IMR-90 (cell line): ENCODE measurements around the gene RBBP8NL. TPM values are rescaled to one million over a fixed set of nuclear protein-coding genes. Genes with fewer than 3 reads are reported as not detected.
A peak's percentile ranks its signal among the peaks of the same experiment; 100 is the strongest.

ENCODE experiments used
- ATAC-seq: fragments of 200-7000 bp; cut with Tn5 transposase; 2 replicates; pipeline ENCODE4 v1.9.1; 2020; ENCODE audit warnings: low read depth, mild to moderate bottlenecking, moderate library complexity
- BruUV-seq: library from RNA; stranded (reverse); fragments of 400-500 nt; replicated peaks from 2 replicates; lab custom pipeline; 2021; lab: Mats Ljungman, UMichigan
- CTCF ChIA-PET: fragments of 300-600 bp; formaldehyde crosslinking; extraction: SDS; loops from one replicate; lab custom pipeline; 2021; ENCODE audit warnings: antibody characterized with exemption; lab: Yijun Ruan, JAX
- POLR2A ChIA-PET: fragments of 300-600 bp; sonication (Branson Sonifier 250); formaldehyde crosslinking; loops from one replicate; lab custom pipeline; 2022; ENCODE audit warnings: antibody characterized with exemption; ENCODE audit not compliant: unreplicated experiment; lab: Charles Lee
- DNase-seq: peaks from one replicate; pipeline ENCODE4 v3.0.0; 2013
- H2AFZ ChIP-seq: replicated peaks from 2 replicates; pipeline ENCODE3; 2013; ENCODE audit warnings: low read length, mild to moderate bottlenecking; ENCODE audit not compliant: poor library complexity
- H2AK5ac ChIP-seq: 2 replicates; pipeline ENCODE4 v1.6.1; 2013; ENCODE audit warnings: low read depth, low read length, inconsistent platforms
- H2AK9ac ChIP-seq: replicated peaks from 2 replicates; pipeline ENCODE3; 2013; ENCODE audit warnings: mild to moderate bottlenecking, low read depth, low read length, moderate library complexity; ENCODE audit not compliant: poor library complexity
- H2BK120ac ChIP-seq: 2 replicates; pipeline ENCODE4 v1.6.1; 2013; ENCODE audit warnings: low read depth, low read length, inconsistent platforms
- H2BK15ac ChIP-seq: 3 replicates; pipeline ENCODE4 v1.6.1; 2013; ENCODE audit warnings: low read depth, low read length, inconsistent platforms
- H2BK20ac ChIP-seq: 2 replicates; pipeline ENCODE4 v1.6.1; 2013; ENCODE audit warnings: low read depth, mild to moderate bottlenecking, inconsistent platforms, low read length, moderate library complexity
- H2BK5ac ChIP-seq: 2 replicates; pipeline ENCODE4 v1.6.1; 2013; ENCODE audit warnings: mild to moderate bottlenecking, low read depth, low read length, inconsistent platforms; ENCODE audit not compliant: poor library complexity, severe bottlenecking
- H3K14ac ChIP-seq: replicated peaks from 2 replicates; pipeline ENCODE4 v1.6.1; 2013; ENCODE audit warnings: low read depth, low read length, inconsistent platforms
- H3K18ac ChIP-seq: 2 replicates; pipeline ENCODE4 v1.6.1; 2013; ENCODE audit warnings: low read depth, low read length, control low read depth
- H3K23ac ChIP-seq: 2 replicates; pipeline ENCODE4 v1.6.1; 2013; ENCODE audit warnings: low read depth, low read length, inconsistent platforms
- H3K27ac ChIP-seq: 2 replicates; pipeline ENCODE4 v1.5.1; 2013; ENCODE audit warnings: mild to moderate bottlenecking, control low read depth, low read length; ENCODE audit not compliant: insufficient read depth
- H3K27me3 ChIP-seq: 2 replicates; pipeline ENCODE4 v1.6.1; 2013; ENCODE audit warnings: low read length; ENCODE audit not compliant: control insufficient read depth, insufficient read depth
- H3K36me3 ChIP-seq: 2 replicates; pipeline ENCODE4 v1.6.1; 2013; ENCODE audit warnings: low read length, mixed read lengths; ENCODE audit not compliant: control insufficient read depth, insufficient read depth
- H3K4ac ChIP-seq: 2 replicates; pipeline ENCODE4 v1.6.1; 2013; ENCODE audit warnings: low read depth, low read length, inconsistent platforms
- H3K4me1 ChIP-seq: 2 replicates; pipeline ENCODE4 v1.6.1; 2013; ENCODE audit warnings: low read length, mixed read lengths; ENCODE audit not compliant: control insufficient read depth, insufficient read depth
- H3K4me2 ChIP-seq: 2 replicates; pipeline ENCODE4 v1.6.1; 2013; ENCODE audit warnings: low read depth, mild to moderate bottlenecking, control low read depth, low read length, moderate library complexity
- H3K4me3 ChIP-seq: 2 replicates; pipeline ENCODE4 v1.5.1; 2013; ENCODE audit warnings: low read depth, mild to moderate bottlenecking, control low read depth, low read length, moderate library complexity; ENCODE audit not compliant: insufficient read depth
- H3K56ac ChIP-seq: 2 replicates; pipeline ENCODE4 v1.6.1; 2013; ENCODE audit warnings: low read length, inconsistent platforms; ENCODE audit not compliant: insufficient read depth; ENCODE audit errors: extremely low read depth
- H3K79me1 ChIP-seq, 2 experiments: 2 replicates each; pipeline ENCODE4 v1.6.1; 2013; ENCODE audit warnings: low read length in 2 of 2, inconsistent platforms in 1 of 2, low read depth in 1 of 2
- H3K9ac ChIP-seq: 2 replicates; pipeline ENCODE4 v1.6.1; 2013; ENCODE audit warnings: low read depth, low read length, control low read depth
- H3K9me1 ChIP-seq: 2 replicates; pipeline ENCODE4 v1.6.1; 2013; ENCODE audit warnings: low read length, inconsistent platforms; ENCODE audit not compliant: insufficient read depth
- H3K9me3 ChIP-seq: 2 replicates; pipeline ENCODE4 v1.6.1; 2013; ENCODE audit warnings: low read length; ENCODE audit not compliant: control insufficient read depth, insufficient read depth
- H4K20me1 ChIP-seq: 2 replicates; pipeline ENCODE4 v1.6.1; 2013; ENCODE audit warnings: low read length, inconsistent platforms; ENCODE audit not compliant: insufficient read depth
- H4K5ac ChIP-seq: 2 replicates; pipeline ENCODE4 v1.6.1; 2013; ENCODE audit warnings: mild to moderate bottlenecking, low read depth, low read length, control low read depth
- H4K8ac ChIP-seq, 2 experiments: 2 replicates each; pipeline ENCODE4 v1.6.1; 2013; ENCODE audit warnings: low read depth in 2 of 2, low read length in 2 of 2, control low read depth in 1 of 2, inconsistent platforms in 1 of 2
- H4K91ac ChIP-seq: 2 replicates; pipeline ENCODE4 v1.6.1; 2013; ENCODE audit warnings: low read depth, low read length, inconsistent platforms; ENCODE audit not compliant: insufficient read depth
- BHLHE40 ChIP-seq: fragments of 150-350 bp; IDR thresholded peaks from 2 replicates; pipeline ENCODE4 v1.6.1; 2016; ENCODE audit warnings: mild to moderate bottlenecking, low read depth, low read length
- CEBPB ChIP-seq: IDR thresholded peaks from 2 replicates; pipeline ENCODE4 v1.6.1; 2012; ENCODE audit warnings: low read depth, low read length, improper control_type of control experiment
- CHD1 ChIP-seq: IDR thresholded peaks from 2 replicates; pipeline ENCODE4 v1.6.1; 2012; ENCODE audit warnings: low read depth, low read length, improper control_type of control experiment
- FOS ChIP-seq: fragments of 150-350 bp; IDR thresholded peaks from 2 replicates; pipeline ENCODE4 v1.6.1; 2016; ENCODE audit warnings: low read depth, low read length
- MAFK ChIP-seq: IDR thresholded peaks from 2 replicates; pipeline ENCODE4 v1.6.1; 2012; ENCODE audit warnings: low read depth, low read length, improper control_type of control experiment
- MAZ ChIP-seq: IDR thresholded peaks from 2 replicates; pipeline ENCODE4 v1.6.1; 2012; ENCODE audit warnings: low read depth, mild to moderate bottlenecking, low read length, improper control_type of control experiment, moderate library complexity, borderline replicate concordance
- MXI1 ChIP-seq: IDR thresholded peaks from 2 replicates; pipeline ENCODE4 v1.6.1; 2012; ENCODE audit warnings: low read depth, mild to moderate bottlenecking, low read length, moderate library complexity, borderline replicate concordance
- NFE2L2 ChIP-seq: fragments of 150-350 bp; IDR thresholded peaks from 2 replicates; pipeline ENCODE4 v1.6.1; 2016; ENCODE audit warnings: low read depth, mild to moderate bottlenecking, low read length
- POLR2A ChIP-seq: IDR thresholded peaks from 2 replicates; pipeline ENCODE4 v1.6.1; 2012; ENCODE audit warnings: mild to moderate bottlenecking, low read depth, low read length
- RCOR1 ChIP-seq: IDR thresholded peaks from 2 replicates; pipeline ENCODE4 v1.6.1; 2012; ENCODE audit warnings: mild to moderate bottlenecking, low read length, improper control_type of control experiment; ENCODE audit not compliant: insufficient replicate concordance
- RFX5 ChIP-seq: IDR thresholded peaks from 2 replicates; pipeline ENCODE4 v1.8.0; 2012; ENCODE audit warnings: low read depth, mild to moderate bottlenecking, low read length, moderate library complexity
- SMC3 ChIP-seq: fragments of 150-350 bp; IDR thresholded peaks from 2 replicates; pipeline ENCODE4 v1.6.1; 2016; ENCODE audit warnings: low read depth, mild to moderate bottlenecking, antibody characterized with exemption, low read length, moderate library complexity
- WGBS, 2 experiments: methylation state at CpG; one replicate each; pipeline versions ENCODE4 v1.1.5 to v1.1.7; 2013; ENCODE audit warnings: missing lambda C conversion rate in 2 of 2; ENCODE audit not compliant: insufficient read length in 1 of 2; ENCODE audit errors: extremely low coverage in 2 of 2; 5-methylcytosine and 5-hydroxymethylcytosine counted together
- dilution Hi-C: fragments of 300-500 bp; cut with HindIII; formaldehyde crosslinking; loops from one replicate; pipeline ENCODE4 v1.14.3; 2018; ENCODE audit warnings: low sequenced_read_pairs; ENCODE audit not compliant: unreplicated experiment
- in situ Hi-C: fragments of 300-500 bp; cut with MboI; formaldehyde crosslinking; loops from 3 replicates; pipeline ENCODE4 v1.14.3; 2019; ENCODE audit warnings: low sequenced_read_pairs, inconsistent platforms, mixed read lengths
- intact Hi-C: fragments of 100-400 bp; cut with micrococcal nuclease; formaldehyde crosslinking; loops from 2 replicates; pipeline ENCODE4 v1.10.0; 2022
- polyA plus RNA-seq, 3 experiments: library from polyadenylated mRNA; depleted of rRNA; stranded (reverse); fragments of >200 nt; gene quantifications; 2 replicates each; pipeline ENCODE4 v1.2.3, GENCODE V29; 2012; ENCODE audit warnings: low replicate concordance in 1 of 3
- total RNA-seq: library from RNA; depleted of rRNA; stranded (reverse); fragments of >200 nt; gene quantifications from 2 replicates; pipeline ENCODE4 v1.2.3, GENCODE V29; 2012
- TF ChIP-seq, protein P1 (sequence below): fragments of 150-350 bp; IDR thresholded peaks from 2 replicates; pipeline ENCODE4 v1.6.1; 2017; ENCODE audit warnings: mild to moderate bottlenecking, antibody characterized with exemption, low read length, low read depth
- TF ChIP-seq, protein P2 (sequence below): fragments of 150-350 bp; IDR thresholded peaks from 2 replicates; pipeline ENCODE4 v1.6.1; 2016; ENCODE audit warnings: low read depth, mild to moderate bottlenecking, low read length, moderate library complexity, borderline replicate concordance
- TF ChIP-seq, protein P3 (sequence below): conservative IDR thresholded peaks from 2 replicates; pipeline ENCODE4 v1.5.1; 2012; ENCODE audit warnings: mild to moderate bottlenecking, low read depth, low read length, improper control_type of control experiment

Gene RBBP8NL
- total and polyA plus RNA-seq, 2 of the 4 experiments (the other 2 are of a cell fraction): not detected

DNA sequence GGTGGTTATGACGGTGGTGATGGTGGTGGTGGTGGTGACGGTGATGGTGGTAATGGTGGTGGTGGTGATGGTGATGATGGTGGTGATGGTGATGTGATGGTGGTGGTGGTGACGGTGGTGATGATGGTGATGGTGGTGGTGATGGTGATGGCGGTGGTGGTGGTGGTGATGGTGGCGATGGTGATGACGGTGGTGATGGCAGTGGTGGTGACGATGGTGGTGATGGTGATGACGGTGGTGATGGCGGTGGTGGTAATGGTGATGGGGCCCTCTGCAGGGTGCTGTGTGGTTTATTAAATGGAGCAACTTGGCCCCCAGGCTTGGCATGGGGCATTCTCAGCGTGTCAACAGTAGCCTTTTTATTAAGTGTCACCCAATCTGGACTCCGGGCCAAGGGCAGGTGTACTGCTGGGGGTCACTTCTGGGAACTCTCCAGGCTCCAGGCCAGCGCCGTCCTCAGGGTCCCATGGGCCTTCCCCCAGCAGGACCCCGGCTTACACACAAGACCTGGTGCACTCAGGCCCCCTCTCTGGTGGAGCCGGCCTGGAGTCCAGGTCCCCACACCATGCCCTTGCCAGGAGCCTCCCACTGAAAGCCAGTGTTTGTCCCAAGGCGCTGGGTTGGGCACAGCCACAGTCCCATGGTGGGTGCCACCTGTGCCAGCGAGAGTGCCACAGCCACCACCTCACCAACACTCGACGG lies 29.1 kb downstream of the RBBP8NL start:
- no peak overlapping the region for H3K9ac ChIP-seq
- peak overlapping the region; percentile 58 for H2BK5ac ChIP-seq
- no peak for ATAC-seq
- ChIA-PET POLR2A (no interaction called here), CTCF (no interaction called here)
- intact Hi-C loops (no loop called here), in situ Hi-C loops (loop anchor here (25.0 kb wide), 1 partner anchor 386 kb away; no protein-coding TSS in a partner anchor), dilution Hi-C loops (loop anchor here (25.0 kb wide), 1 partner anchor 111 kb away; no protein-coding TSS in a partner anchor)
- WGBS, 2 experiments: 97% methylated on average over 6 of the region's 19 CpGs; no CpG with 5 or more reads in 1 of the 2 experiments
- H3K79me1 ChIP-seq: peaks cover 0 to 14% of the 10 kb centered on the region in 2 experiments; a peak in 3 of 4 replicates
- no peak overlapping the region for H4K5ac ChIP-seq
- H2BK15ac ChIP-seq: no peak overlapping the region
- peaks cover 16% of the 10 kb centered on the region; the same call in 1 of the 2 replicates for H4K20me1 ChIP-seq
- no TSS peak for BruUV-seq
- no peak overlapping the region for H3K27ac ChIP-seq
- H3K4me1 ChIP-seq: no peaks in the 10 kb centered on the region
- 0 out of 2 replicates have a peak, but pooled peaks cover 4% of the 10 kb centered on the region for H3K9me1 ChIP-seq
- H3K27me3 ChIP-seq: no peaks in the 10 kb centered on the region
- no peak for DNase-seq
- H2BK20ac ChIP-seq: no peak overlapping the region
- H3K23ac ChIP-seq: no peak overlapping the region
- H3K36me3 ChIP-seq: peaks cover 17% of the 10 kb centered on the region
- no peak overlapping the region for H2AK9ac ChIP-seq
- H3K56ac ChIP-seq: no peak overlapping the region
- no peak overlapping the region for H2AK5ac ChIP-seq
- H3K4me2 ChIP-seq: no peak overlapping the region
- no peaks in the 10 kb centered on the region for H3K9me3 ChIP-seq
- H2AFZ ChIP-seq: no peak overlapping the region
- no peak overlapping the region for H4K8ac ChIP-seq
- no peak overlapping the region for H3K14ac ChIP-seq
- no peak overlapping the region for H3K4me3 ChIP-seq
- H2BK120ac ChIP-seq: no peak overlapping the region
- no peak overlapping the region for H3K18ac ChIP-seq
- no peak overlapping the region for H3K4ac ChIP-seq
- H4K91ac ChIP-seq: no peak overlapping the region
- TF ChIP-seq CEBPB: no peak
- no peak for TF ChIP-seq MAZ
- TF ChIP-seq CHD1: no peak
- TF ChIP-seq RFX5: no peak
- TF ChIP-seq POLR2A: no peak
- no peak for TF ChIP-seq NFE2L2
- no peak for TF ChIP-seq MXI1
- TF ChIP-seq FOS: no peak
- TF ChIP-seq, protein P1, sequence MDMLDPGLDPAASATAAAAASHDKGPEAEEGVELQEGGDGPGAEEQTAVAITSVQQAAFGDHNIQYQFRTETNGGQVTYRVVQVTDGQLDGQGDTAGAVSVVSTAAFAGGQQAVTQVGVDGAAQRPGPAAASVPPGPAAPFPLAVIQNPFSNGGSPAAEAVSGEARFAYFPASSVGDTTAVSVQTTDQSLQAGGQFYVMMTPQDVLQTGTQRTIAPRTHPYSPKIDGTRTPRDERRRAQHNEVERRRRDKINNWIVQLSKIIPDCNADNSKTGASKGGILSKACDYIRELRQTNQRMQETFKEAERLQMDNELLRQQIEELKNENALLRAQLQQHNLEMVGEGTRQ: no peak
- TF ChIP-seq, protein P2, sequence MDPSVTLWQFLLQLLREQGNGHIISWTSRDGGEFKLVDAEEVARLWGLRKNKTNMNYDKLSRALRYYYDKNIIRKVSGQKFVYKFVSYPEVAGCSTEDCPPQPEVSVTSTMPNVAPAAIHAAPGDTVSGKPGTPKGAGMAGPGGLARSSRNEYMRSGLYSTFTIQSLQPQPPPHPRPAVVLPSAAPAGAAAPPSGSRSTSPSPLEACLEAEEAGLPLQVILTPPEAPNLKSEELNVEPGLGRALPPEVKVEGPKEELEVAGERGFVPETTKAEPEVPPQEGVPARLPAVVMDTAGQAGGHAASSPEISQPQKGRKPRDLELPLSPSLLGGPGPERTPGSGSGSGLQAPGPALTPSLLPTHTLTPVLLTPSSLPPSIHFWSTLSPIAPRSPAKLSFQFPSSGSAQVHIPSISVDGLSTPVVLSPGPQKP: no peak
- no peak for TF ChIP-seq BHLHE40
- TF ChIP-seq, protein P3, sequence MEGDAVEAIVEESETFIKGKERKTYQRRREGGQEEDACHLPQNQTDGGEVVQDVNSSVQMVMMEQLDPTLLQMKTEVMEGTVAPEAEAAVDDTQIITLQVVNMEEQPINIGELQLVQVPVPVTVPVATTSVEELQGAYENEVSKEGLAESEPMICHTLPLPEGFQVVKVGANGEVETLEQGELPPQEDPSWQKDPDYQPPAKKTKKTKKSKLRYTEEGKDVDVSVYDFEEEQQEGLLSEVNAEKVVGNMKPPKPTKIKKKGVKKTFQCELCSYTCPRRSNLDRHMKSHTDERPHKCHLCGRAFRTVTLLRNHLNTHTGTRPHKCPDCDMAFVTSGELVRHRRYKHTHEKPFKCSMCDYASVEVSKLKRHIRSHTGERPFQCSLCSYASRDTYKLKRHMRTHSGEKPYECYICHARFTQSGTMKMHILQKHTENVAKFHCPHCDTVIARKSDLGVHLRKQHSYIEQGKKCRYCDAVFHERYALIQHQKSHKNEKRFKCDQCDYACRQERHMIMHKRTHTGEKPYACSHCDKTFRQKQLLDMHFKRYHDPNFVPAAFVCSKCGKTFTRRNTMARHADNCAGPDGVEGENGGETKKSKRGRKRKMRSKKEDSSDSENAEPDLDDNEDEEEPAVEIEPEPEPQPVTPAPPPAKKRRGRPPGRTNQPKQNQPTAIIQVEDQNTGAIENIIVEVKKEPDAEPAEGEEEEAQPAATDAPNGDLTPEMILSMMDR: no peak
- TF ChIP-seq RCOR1: no peak
- TF ChIP-seq SMC3: no peak
- no peak for TF ChIP-seq MAFK
